Central memory CD4-positive, alpha-beta T cell (primary cell): Measurements from ENCODE around the gene MRPL10.

ENCODE experiments used
- DNase-seq: peaks from one replicate; pipeline ENCODE4 v3.0.0; 2022
- total RNA-seq, 3 experiments: gene quantifications; one replicate each; lab custom pipeline; 2026; lab: John Stamatoyannopoulos, UW

The MRPL10 gene
- 25.3 to 45.8 (median 33.2) reads per million in 3 experiments for total RNA-seq

DNA sequence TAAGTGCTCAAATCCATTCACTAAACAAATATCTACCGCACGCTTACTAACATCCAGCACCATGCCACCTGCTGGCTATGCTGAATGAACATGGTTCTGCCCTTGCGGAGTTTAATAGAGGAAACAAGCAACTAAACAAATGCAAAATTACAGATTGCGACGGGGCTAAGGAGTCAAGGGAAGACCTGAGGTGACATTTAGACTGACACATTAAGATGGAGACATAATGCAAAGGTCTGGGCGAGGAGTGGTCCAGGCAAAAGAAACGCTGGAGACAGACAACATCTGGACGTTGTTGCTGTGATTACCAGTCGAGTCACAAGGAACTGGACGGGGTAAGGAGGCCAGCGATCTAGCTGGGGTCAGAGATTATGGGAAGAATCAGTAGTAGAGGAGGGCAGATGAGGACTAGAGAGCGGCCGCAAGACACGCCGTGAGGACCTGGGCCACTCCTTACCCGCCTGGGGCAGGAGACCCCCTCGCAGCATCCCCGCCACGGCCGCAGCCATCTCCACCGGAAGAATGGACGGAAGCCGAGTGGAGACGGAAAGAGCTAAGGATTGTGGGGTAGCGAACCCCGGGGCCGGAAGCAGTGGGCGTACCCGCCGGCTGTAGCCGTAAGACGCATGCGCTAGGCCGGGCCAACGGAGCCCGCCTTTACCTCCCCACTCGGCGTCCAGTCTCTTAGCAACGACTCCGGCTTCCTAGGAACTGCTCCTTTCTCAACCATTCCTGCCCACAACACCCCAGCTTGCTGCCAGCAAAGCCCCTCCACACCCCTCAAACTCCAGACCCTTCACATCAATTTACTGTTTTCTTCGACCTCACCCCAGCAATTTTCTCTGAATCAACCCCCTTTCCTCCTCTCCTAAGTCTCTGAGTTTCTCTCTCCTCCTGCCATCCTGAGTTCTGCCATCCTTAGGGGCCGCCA lies at the start of gene MRPL10, which contains the start of gene LRRC46:
TSS of gene MRPL10 (minus strand) at position 539 of the 931 bp plus-strand sequence. CDS start at position 509, 30 bp downstream.
TSS of gene LRRC46 (plus strand) at position 668 of the 931 bp plus-strand sequence. CDS start 320 bp downstream, outside the sequence.
- peak; percentile 89 for DNase-seq

DNA sequence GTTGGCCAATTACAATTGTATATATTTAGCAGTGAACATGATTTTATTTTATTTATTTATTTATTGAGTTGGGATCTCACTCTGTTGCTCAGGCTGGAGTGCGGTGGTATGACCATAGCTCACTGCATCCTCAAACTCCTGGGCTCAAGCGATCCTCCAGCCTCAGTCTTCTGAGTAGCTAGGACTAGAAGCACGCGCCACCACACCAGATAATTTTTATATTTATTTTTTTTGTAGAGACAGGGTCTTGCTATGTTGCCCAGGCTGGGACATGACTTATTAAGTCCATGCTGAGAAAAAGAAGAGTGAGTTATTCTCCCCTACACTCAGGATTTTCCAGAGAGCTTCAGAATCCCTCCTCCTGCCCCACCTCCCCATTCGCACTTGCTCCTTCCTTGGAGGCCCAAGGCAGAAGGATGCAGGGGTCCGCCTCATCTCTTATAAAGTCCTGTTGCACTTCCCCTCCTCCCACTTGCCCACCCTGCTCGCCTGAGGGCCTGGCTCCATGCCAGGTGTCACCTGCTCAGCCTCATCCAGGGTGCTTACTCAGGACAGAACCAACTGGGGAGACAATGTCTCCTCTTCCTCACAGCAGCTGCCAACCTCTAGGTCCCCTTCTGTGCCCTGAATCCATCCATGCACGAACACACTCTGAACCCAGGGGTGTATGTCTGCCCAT lies 48.6 kb upstream of the MRPL10 start:
- no peak for DNase-seq

DNA sequence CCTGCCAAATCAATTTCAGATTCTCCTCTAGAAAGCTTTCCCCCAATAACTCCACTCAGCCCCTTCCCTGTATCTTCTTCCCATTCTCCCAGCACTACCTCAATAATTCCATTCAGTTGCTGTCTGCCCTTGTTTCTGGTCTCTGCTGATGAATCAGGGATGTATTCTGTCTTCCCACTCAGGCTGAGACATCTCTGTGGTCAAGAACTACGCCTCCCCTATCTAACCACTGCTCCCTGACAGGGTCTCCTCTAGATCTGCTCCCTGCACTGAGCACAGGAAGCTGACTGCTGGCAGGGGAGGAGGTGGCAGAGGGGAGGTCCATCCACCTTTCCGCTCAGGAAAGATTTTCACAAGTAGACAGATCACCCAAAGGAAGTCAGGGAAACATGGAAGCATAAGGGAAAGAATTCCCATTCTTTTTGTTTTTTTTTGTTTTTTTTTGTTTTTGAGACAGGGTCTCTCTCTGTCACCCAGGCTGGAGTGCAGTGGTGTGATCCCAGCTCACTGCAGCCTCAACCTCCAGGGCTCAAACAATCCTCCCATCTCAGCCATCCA lies 47.8 kb upstream of the MRPL10 start:
- no peak for DNase-seq

DNA sequence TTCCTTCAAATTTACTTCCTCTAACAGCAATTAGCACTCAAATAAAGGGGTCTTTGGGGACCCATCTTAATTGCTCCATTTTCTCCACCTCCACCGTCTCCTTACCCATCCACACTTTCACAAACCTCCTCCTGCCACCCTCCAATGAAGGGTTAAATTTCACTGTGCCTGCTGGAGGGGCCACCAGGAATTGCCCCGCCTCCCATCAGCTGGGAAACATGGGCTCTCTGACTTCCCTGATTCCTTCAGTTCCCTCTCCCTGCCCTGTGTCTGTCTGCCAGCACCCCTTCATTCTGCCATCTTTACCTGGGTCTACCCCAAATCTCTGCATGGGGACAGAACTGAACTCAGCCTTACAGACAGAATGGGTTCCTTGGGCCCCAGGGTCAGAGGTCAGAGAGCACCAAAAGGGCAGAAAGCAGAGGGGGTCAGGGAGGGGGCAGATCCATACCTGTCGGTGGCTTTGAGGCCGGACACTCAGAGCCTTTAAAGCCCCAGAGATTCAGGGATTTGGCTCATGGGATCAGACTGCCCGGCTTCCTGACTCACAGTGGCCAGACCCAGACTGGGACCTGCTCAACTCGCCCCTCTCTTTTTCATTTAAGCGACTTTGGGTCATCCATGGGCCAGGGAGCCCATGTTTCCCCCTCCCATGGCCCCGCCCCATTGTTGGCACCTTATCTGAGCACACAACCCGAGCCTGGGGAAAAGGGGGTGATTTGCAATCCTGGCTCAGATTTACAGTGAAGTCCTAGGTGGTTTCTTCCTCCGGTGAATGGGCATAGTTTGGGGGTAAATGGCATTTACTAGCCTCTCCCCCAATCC lies 47.1 kb upstream of the MRPL10 start:
- no peak for DNase-seq

DNA sequence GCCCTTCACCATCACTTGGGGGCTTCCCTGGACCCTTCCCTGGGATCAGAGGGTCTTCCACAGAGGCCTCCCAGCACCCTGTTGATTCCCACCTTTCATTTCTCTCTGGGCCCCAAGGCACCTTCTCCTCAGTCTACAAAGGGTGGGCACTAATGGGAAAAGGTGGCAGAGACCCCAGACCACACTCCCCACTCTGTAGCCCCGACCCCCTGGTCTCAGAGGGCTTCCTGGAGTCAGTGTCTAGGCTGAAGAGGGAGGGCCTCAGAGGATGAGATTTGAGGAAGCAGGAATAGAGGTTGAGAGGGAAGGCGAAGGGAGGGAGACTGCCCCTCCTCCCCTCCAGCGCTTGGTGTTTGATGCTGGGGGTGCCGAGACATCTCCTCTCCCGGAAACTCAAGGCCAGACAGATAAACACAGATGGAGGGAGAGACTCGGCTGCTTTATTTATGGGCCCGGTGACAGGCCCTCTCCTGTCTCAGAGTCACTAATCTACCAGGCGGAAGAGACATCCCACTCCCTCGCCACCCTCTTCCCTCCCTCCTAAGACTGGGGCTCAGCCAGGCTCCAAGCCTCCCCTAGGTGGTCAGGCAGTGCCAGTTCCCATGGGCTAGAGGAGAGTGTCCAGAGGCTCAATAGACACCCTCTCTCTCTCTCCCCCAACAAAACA lies 46.2 kb upstream of the MRPL10 start:
- no peak for DNase-seq

DNA sequence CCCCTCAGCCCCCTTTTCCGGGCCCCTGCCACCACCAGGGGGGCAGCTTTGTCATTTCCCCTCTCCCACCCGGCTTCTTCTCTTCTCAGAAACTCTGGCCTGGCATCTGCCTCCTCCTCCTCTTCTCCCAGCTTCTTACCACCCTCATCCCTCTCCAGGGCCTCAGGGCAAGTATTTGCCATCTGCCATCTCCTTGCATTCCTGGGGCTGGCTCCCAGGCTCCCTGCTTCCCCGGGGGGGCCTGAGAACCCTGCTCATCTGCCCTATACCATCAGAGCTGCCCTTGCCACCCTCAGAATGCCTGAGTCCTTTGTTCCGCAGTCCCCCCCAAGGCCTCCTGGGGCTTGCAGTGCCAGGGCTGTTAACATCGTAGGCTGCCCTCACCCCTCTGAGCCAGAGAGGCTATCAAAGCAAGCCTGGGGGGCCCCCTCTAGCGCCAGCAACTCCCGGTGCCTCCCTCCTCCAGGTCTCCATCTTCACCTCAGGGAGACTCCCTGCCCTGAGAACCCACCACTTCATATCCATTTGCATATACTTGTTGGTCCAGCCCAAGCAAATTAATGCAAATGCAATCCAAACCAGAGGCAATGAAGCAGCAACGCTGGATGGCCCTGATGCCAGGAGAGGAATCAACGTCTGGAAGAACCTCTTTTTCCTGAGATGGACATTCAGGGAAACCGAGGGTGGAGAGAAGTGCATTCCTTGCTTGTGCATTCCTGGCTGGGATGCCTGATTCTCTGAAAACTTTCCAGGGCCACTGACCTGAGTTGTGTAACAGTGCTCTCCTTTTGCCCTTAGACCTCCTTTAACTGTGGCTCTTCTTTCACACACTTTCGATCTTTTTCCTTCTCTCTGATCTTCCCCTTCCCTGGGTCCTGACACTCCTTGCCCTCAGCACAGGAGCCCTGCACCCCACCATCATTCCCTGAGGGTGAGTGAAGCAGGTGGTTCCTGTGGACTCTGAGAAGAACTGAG lies 44.0 kb upstream of the MRPL10 start:
- DNase-seq, result no peak

DNA sequence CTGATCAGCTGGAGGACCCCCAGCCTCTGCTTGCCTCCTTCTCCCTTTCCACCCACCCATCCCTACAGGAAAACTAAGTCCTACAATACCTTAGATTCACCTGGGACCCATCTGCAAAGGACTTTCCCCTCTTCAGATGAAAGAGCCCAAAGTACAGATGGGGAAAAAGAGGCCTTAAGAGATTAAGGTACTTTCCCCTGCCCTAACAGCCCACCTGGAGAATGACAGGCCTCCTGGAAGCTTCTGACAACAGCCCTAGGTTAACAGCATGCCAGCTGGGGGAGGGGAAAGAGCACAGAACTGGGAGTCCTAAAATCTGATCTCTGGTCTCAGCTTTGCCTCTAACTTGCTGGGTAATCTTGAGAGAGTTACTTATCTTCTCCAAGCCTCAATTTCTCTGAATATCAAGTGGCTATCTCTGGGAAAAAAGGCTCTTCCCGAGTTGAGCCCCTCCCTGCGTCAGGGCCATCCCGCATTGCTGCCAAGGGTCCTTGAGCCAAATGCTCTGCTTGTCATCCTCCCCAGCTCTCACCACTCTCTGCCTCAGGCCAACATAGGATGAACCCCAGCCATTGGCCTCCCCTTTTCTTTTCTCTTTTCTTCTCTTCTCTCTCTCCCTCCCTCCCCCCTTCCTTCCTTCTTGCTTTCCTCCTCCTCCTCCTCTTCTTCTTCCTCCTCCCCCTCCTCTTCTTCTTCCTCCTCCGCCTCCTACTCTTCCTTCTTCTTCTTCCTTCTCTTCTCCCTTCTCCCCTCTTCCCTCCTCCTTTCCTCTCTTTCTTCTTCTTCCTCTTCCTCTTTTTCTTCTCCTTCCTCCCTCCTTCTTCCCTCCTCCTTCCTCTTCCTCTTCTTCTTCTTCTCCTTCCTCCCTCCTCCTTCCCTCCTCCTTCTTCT lies 42.1 kb upstream of the MRPL10 start:
- no peak for DNase-seq

DNA sequence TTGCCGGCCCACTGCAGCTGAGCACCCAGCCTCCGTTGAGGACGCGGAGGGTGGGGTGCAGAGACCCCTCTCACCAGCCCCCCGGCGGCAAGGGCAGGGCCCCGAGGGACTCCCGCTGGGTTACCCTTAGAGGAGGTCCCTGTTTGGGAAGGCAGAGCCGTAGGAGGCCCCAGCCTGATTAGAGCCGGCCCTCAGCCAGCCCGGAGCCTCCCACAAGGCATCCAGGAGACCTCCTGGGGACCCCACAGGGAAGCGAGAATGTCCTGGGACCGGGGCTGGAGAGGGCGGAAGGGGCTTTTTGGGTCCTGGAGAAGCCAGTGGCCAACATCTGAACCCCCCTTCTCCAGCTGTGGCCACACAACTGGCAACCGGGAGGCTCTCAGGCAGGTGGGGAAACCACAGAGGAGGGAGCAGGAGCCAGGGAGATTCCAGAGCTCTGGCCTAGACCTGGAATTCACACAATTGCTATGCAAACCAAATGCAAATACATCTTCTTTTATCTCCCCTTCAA lies 41.4 kb upstream of the MRPL10 start:
- no peak for DNase-seq

DNA sequence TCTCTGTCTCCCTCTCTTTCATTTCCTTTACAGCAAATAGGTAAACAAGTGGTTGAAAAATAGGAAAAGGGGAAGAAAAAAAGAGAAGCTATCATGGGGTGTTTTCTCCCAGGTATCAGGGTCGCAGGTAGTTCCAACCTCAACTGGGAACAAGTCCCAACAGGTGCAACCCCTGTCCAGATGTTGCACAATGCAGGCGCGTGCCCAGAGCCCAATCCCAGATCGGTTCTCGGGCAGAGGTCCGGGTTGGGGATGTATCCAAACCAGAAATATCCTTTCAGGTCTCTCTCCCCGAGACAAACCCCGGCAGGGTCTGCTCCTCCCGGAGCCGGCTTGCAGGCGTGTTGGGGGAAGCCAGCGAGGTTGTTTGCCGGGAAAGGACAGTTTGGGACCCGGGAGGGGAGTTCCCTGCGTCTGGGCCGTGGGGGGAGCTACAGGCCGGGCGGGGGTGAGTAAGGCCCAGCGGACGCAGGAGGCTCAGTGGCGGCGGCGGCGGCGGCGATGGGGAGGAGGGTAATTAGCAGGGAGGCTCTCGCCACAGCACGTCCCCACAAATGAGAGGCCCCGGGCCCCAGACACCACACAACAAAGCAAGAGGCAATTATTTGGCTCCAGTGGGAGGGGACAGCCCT lies 40.8 kb upstream of the MRPL10 start:
- DNase-seq, result no peak

DNA sequence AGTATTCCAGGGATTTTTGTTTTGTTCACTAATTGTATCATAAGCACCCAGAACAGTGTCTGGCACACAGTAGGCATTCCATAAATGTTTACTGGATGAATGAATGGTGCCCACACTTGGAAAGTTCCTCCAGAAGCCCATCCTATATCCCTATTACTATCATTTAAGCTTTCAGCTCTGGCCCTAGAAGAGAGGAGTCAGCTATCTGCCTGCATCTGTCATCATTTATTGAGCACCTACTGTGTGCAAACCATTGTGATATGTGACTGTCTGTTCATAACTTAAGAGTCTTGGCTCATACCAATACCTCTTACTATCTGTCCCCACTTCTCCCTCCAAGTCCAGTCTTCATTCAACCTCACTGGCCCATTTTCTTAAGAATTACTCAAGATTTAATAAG lies 39.7 kb upstream of the MRPL10 start:
- no peak for DNase-seq

DNA sequence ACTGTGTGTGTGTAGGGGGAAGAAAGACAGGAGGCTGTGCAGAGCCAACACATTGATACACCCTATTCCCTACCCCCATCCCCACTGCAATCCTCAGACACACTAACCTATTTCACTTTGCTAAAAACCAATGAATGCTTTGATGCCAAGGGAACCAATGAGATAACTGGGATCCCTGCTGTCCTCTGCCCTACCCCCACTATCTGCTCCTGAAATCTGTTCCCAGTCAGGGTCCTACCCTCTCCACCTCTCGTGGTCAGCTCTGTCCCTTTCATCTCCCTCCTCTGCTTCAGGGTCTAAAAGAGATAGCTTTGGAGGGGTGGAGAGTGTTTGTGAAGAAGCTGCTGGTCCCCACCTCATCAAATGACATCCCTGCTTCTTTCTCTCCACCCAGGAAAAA lies 38.7 kb upstream of the MRPL10 start:
- DNase-seq, result no peak

DNA sequence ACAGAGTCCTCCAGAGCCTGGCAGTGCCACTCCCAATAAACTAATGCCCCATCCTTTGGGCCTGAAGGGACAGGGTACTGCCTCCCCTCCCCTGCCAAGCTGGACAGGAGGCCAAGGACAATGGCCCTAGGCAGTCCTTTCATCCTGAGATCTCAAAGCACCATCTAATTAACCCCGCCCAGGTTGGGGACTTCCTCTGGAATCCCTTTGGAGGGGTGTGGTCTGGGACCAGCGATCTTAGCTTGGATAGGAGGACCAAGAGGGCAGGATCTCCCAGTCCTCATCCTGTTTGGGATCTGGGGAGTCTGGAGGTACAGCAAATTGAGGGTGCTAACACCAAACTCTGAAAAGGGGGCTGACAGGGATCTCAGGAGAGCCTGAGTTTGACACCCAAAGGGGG lies 37.8 kb upstream of the MRPL10 start:
- DNase-seq, result no peak

DNA sequence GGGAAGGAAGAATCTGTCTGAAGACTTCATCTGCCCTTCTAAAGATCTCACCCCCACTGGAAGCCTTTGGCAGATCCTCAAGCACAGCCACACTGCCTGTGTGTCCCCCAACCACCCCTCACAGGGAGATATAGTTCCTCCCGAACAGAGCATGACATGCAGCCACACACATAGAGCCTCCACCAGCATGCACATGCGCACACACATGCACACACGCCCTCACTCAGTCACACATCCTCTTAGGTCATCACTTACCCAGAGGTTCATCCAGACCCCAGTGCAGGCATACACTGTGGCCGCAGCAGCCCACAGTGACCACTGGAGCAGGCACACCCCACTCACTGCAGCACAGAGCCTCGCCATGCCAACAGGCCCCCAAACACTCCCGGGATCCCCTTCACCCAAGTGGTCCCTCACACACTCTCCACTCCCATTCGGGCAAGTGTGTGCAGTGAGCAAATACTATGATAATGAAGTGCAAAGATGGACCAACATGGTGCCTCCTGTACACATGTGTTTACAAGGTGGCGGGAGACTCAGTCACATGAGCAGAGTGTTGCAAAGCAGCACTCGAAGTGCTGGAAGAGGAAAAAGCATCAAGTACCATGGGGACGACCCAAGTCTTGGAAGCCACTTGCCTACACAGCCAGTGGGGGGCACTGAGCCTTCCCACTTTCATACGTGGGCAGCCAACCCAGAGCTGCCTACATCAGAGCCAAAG lies 36.6 kb upstream of the MRPL10 start:
- no peak for DNase-seq

DNA sequence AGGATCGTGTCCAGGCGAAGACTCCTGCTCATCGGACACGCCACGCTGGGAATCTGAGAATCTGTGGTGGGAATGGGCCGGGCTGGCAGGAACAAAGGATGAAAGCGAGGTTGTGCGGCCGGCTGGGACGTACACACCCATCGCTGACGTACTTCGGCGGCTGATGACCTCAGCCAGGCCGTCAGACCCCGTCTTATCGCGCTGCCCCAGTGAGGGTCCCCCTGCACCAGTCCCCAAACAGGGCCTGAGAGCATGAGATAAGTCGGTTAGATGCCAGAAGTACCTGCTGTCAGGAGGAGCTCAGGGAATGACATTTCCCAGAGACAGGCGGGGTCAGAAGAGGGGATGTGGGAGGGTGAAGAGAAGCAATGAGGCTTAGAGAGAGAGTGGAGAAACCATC lies 35.6 kb upstream of the MRPL10 start:
- no peak for DNase-seq

DNA sequence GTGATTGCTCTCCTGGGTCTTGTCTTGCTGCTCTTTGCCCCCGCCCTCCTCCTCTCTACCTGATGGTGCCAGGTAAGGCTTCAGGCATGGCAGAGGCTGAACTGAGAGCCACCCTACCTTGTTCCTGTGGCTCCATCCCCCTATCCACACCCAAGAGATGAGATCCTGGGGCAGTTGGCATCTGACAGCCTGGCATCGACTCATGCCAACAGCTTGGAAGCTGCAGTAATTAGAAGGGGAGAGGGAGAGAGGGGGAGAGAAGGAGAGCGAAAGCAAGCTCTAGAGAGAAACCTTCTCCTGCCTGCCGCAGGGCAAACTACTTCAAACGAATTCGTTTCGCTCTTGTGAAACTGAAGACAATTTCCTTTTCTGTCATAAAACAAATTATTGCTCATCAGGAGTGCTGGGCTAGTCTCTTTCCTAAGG lies 33.5 kb upstream of the MRPL10 start:
- no peak for DNase-seq

DNA sequence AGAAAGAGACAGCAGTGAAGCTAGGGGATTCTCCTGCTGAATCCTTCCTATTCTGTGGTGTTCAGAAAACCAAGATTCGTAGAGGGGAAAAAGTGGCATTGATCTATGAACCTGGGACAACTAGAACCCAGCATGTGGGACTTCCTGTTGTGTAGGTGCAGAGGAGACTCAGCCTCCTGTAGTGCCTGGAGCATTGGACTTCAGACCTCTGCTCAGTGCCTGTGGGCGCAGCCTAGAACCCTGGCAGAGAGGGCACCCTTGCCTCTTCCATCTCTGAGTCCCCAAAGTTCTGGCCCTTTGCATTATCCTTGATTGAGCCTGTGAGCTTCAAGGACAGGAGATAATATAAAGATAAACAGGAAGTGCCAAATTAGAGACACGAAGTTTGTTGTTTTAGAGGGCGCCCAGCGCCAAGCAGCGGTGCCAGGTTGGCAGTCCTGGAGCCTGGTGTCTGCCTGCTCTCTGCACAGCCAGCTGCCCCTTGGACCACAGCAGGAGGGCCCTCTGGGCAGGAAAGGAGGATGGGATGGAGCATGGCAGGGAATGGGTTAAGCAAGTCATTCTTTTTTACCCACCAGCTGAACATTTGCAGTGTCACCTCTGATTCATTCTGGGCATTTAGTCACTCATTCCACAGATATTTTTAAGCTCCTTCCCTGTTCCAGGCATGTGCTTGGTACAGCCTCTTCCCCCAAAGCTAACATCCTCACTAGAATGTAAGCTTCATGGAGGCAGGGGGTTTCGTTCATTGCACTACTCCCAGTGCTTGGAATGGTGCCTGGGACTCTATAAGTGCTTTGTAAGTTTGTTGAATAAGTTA lies 31.5 kb upstream of the MRPL10 start:
- DNase-seq, result no peak

DNA sequence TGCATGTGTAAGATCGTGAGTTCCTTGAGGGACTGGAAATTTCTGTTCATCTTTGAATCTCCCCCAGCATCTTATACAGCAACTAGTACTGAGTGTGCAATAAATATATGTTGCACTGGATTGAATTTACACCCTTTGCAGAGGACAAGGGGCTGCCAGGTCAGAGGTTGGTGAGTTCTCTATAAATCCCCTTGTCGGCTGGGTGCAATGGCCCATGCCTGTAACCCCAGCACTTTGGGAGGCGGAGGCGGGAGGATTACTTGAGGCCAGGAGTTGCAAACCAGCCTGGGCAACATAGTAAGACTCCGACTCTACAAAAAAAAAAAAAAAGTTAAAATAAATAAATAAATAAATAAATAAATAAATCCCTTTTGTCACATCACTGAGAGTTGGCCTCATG lies 29.0 kb upstream of the MRPL10 start:
- DNase-seq, result no peak
